ENCODE data around the gene PYGM.

DNA sequence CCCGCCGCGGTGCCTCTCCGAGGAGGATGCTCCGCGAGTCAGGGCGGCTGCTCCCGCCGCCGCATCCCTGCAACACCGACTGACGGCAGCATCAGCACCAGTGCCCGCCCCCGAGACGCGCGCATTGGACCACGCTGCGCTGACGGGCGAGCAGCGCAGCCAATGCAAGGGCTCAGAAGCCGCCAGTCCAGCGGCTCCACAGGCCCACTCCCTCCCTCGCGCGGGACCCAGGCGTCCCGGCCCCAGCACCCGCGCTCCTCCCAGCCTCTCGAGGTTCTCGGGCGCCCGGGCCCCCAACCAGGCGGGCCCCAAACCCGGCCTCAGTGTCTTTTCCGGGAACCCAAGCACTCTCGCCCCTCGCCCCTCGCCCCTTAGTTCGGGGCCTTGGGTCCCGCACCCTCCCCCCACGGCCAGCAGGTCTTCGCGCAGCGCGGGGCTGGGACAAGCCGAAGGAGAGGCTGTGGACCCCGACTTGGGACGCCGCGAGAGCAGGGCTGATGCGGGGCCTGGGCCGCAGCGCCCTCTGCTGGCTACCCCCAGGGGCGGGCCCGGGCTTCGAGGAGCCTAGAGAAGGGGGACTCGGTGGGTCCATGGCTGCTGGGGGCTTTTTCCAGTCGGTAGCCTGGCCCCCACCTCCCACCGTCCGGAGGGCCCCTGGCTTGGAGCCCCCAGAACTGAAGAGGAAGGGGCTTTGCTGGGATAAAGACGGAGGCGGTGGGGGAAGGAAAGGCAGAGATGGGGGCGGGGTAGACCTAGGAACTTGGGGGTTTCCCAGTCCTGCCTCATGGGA is 36.5 kb downstream of the PYGM start, which contains the start of gene NRXN2:
- TF ChIP-seq, protein P1, sequence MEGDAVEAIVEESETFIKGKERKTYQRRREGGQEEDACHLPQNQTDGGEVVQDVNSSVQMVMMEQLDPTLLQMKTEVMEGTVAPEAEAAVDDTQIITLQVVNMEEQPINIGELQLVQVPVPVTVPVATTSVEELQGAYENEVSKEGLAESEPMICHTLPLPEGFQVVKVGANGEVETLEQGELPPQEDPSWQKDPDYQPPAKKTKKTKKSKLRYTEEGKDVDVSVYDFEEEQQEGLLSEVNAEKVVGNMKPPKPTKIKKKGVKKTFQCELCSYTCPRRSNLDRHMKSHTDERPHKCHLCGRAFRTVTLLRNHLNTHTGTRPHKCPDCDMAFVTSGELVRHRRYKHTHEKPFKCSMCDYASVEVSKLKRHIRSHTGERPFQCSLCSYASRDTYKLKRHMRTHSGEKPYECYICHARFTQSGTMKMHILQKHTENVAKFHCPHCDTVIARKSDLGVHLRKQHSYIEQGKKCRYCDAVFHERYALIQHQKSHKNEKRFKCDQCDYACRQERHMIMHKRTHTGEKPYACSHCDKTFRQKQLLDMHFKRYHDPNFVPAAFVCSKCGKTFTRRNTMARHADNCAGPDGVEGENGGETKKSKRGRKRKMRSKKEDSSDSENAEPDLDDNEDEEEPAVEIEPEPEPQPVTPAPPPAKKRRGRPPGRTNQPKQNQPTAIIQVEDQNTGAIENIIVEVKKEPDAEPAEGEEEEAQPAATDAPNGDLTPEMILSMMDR (IDR thresholded peaks at IDR 0.05) = peak; percentile 99
- no peak for TF ChIP-seq ZFX (IDR thresholded peaks at IDR 0.05; ENCODE audit: borderline replicate concordance)
